Putamen (tissue), 1 donor: ENCODE measurements around the gene CORO6.
A peak's percentile ranks its signal among the peaks of the same experiment; 100 is the strongest.

Experiments used
- DNase-seq: peaks from one replicate; pipeline ENCODE4 v3.0.0-alpha.2; 2016; ENCODE audit warnings: low spot score

Gene CORO6

DNA sequence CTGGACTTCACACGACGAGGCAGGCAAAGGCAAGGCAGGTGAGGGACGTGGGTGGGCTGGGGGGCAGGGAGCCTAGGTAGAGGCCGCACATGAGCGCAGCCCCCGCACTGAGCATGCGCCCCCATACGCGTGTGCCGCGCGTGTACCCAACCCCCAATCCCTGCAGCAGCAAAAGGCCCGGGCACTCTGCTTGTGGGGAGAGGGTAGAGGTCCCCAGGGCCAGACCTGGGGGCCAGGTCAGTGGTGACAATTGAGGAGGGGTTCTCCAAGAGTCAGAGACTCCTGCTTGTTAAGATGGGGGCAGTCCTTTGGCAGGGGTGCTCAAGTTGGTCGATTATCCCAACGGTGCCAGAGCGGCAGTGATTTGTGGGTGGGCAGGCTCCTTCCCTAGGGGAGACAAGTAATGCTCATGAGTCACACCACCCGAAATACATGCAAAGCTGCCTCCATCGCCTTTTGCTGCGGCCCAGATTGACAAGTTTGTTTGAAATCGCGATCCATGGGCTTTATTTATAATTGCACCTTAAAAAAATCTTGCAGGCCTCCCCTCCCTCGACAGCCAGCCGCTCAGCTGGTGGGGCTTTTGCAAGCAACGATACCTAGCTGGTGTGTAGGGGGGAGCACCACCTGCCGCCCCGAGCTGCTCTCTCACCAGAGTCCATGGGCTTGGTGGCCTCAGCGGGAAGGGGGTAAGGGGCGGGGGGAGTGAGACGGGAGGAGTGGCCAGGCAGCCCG, 32.1 kb downstream of the CORO6 start:
- DNase-seq = peak; percentile 78

DNA sequence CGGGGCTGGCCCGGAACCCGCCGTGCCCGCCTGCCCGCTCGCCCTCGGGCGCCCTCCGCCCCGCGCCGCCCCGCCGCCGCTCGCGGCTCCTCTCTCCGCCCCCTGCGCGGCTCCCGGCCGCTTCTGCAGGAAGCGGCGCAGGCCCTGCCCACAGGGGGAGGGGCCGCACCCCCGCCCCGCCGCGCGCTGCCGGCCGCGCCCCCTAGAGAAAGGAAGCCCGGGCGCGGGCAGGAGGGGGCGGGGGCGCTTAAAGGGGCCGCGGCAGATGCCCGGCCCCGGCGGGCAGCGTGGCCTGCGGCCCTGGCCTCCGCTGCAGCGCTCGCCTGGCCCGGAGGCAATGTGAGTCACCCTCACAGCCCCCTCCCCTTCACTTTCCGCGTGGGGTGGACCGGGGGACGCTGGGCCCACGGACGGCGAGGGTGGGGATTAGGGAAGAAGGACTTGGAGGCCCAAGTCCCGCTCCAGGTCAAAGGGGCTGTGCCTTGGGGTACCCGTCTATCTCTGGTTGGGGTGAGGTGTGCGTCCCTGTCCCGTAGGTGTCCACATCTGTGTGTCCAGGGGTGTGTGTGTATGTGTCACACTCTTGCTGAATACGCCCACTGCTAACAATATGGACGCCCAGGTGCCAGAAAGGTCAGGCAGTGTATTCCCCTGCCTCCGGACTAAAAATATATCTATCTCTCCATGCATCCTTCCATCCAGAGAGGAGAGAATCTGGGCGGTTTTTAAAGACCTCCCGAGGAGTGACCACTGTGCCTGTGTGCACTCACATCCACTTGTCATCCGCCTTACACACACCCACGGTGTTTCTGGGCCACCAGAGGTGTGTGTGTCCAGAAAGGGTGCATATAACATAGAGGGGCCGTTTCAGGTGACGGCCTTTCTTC, 32.9 kb downstream of the CORO6 start, which contains the start of gene GIT1:
Gene GIT1, minus strand, starts transcription at position 125 of the 887 bp plus-strand sequence. CDS start 270 bp downstream, outside the sequence.
- DNase-seq = peak; percentile 94

DNA sequence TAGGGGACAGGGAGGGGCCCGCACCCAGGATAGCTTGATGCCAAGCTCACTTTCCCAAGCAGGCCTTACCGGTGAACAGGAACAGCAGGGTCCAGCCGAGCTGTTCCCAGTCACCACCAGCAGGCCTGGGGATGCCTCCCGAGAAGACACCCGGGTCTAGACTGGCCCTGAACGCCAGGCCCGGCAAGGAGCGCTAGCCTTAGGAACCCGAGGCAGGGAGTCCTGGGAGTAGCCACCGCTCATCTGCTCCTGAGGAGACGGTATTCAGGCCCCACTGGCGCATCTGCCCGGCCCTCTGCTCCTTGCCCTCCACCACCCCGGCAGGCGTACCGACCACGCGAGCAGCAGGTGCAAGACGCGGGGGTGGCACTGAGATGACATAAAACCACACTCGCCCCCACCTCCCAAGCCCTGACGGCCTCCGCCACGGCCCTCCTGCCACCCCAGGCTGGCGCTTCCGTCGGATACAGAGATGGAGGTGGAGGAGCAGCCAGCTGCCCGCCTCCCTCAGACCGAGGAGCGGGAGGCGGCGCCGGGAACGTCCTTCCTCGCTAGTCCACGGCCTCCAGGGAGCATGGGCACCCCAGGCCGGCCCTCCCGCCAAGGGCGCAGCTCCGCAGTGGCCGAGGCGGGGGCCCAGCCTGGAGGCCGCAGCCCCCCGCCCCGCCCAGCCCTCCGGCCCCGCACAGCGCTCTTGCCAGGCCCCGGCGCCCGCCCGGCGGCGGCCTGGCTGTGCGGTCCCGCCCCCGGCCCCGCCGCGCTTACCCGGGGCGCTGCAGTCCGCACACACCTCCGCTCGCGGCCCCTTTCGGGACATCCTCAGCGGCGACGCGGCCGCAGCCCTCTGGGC, 33.9 kb downstream of the CORO6 start:
- no peak for DNase-seq

DNA sequence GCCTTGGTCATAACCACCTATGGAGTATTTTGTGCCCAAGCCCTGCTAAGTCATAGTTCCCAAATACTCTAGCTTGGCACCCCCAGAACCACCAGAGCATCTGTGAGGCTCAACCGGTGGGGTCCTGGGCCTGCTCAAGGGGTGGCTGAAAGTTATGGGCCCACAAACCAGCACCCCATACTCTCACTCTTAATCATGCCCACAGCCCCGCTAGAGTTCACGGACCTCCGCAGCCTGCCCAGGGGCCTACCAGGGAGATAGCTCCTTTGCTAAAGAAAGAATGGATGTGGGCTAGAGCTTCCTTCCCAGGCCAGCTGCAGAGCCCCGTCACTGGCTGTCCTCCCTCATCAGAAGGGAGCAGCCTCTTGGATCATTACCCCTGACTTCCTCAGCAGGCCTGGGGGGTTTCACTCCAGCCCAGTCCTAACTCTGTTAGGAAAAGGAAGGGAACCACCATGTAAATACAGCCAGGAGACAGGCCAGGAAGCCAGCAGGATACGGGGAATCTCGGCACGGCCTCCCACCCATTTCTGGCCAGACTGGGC, 34.6 kb downstream of the CORO6 start:
- no peak for DNase-seq

DNA sequence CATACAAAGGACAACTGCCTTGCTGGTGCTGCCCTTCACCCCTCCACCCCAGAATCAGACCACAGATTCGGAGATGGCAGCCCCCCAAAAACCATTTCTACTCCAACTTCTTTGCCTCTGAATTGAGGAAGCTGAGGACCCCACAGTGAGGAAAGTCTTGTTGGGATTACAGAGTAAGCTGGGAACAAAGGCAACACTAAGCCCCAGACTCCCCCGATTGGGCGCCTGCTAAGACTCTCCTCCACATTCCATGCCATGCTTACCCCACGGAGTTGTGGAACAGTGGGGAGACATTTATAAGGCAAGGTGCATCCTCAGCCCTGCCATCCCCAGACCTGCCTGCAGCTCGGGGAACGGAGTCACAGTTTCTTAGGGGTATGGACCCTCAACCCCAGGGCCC, 35.1 kb downstream of the CORO6 start:
- no peak for DNase-seq

DNA sequence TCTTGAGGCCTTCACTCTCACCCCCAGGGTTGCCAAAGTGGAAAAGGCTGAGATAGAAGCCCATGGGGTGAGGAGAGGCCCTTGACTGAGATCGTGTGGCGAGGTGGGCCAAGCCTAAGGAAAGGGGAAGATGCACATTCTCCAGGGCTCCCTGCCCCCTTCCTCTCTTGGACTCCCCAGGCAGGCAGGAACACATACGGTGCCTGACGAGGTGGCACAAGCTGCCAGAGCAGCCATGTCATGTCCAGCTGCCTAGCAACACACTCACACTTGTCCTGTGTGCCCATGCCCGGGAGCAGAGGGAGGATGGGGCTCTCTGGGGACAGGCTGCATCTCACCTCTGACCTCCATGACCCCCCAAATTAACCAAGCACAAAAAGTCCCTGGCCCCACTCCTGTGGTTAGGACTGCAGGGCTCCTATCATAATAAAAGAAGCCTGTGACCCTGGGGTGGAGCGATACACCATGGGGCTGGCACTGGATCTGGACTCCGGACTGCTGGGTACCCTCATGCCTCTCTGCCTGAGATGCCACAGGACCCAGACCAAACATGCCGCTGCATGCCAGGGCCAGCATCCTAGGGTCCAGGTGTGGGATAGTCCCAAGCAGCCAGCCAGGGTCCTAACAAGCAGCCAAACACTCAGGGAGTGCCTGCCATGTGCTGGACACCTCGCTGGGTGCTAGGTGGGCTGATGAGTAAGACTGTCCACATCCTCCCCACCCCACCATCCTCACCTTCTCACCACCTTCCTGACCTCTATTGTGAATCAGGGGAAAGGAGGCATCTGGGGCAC, 35.8 kb downstream of the CORO6 start:
- DNase-seq = no peak

DNA sequence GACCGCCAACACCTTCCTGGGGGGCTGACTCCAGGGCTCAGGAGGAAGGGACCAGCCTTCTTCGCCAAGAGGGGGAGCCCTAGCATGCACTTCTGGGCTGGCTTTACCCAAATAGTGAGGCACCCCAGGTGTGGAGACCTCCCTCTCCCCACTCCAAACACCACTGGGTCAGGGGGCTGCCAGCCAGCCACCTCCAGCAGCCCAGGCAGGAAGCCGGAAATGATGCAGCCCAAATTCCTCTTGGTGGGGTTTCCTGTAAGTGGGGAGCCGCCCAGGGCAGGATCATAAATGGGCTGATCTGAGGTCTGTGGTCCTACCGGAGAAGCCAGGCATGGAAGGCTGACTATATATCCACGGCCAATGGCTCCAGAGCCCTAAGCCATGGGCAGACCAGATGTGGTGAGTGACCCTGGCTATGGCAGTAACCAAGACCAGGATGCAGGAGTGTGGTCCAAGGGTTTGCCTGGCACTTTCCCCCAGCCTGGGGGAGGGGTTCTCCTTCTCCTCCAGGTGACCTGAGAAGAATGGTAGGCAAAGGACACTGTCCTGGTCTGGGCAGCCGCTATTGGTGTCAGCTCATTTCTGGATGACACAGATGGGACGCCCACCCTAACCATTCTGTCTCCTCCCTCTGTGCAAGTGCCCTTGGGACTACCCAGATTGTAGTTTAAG, 37.5 kb downstream of the CORO6 start:
- no peak for DNase-seq

DNA sequence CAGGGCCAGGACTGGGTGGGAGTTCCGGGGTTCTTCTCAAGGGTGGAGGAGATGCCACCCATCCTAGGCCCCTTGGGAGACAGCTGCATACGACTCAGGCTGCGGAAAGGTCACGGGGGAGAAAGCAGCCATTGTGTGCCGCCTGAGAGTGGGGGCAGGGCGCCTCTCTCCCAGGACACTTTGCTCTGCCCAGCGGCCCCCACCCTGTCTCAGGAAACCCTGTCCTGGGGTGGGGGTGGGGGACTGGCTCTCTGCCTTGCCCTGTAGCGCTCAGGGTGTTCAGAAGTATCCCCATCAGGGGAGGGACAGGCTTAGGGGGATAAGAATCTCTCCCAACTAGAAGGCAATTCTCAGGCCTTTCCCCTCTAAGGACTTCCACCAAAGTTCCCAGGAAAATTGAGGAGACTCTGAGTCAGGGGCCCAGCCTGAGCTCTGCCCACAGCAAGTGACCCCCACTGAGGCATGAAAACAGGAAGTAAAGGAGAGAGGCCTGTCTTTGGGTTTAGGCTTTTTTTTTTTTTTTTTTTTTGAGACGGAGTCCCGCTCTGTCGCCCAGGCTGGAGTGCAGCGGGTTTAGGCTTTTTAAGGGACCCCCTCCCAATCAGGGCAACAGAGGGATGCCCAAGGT, 38.1 kb downstream of the CORO6 start:
- DNase-seq = no peak

DNA sequence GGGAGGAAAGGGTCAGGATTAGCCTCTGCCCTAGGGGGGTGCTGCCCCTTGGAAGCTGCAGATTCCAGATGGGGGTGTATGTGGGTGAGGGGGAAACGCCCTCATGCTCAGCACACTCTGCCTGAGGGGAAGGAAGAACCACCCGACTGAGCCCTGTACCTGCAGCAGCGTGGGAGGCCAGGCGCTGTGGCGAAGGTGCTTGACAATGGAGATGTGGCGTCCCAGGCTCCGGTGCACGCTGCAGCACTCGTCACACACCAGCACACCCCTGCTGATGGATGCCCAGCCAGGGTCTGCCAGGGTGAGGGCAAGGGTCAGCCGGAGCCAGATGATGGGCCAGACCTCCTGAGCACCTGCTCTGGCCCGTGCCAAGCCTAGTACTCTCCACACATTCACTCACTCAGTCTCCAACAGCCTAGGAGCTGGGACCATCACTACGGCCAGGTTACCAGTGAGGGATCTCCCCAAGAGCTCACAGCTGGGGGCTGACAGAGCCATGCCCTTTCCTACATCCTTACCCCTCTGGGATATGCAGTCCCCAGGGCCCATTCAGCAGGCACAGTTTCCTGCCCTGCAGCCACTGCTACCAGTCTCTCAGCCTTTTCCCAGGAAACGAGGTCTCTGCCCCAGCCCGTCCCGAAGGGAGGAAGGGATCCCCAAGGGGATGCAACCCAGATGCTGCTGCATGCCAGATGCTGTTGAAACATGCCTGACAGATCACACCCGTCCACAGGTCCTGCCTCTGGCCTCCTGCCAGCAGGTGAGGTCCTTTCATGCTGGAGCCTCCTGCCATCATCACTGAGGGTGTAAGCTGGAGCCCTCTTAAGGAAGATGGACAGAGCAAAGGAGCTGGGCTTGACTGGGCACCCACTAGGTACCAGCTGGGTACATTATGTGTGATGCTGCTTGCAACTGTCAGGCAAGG, 39.1 kb downstream of the CORO6 start:
- no peak for DNase-seq

DNA sequence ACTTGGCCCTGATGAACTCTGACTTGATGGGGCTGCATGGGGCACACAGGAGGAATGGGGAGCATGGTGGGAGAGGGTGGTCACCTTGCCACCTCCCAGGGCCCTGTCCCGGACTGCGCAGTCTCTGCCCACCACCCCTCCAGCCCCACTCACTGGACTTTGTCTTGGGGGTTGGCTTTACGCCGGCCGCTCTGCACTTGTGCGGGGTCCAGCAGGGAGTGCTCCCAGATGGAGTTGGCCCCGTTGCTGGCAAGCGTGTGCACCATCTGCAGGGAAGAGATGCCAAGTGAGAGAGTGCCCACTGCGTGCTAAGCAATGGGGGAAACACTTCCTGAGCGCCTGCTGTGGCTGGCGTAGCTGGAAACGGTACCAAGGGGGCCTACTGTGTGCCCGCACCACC, 39.9 kb downstream of the CORO6 start:
- DNase-seq = peak; percentile 89

DNA sequence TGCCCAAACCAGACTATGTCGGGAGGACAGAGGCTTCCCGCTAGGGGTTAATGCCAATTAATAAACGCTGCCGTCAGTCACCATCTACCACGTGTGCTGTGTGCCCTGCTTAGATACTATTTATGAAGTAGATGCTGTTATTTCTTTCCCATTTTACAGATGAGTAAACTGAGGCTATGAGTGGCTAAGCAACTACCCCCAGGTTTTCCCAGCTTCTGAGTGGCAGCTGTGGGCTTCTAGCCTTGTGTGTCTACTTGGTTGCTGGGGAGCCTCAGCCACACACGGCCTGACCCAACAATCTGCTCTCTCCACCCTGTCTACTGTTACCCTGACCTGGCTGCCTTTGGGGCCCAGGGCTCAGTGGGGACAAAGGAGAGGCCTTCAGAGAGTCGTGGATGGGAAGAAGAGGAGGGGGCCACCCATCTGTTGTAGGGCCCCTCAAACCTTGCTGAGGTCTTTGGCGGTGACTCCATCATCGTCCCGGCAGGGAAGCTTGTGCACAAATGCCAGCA, 40.4 kb downstream of the CORO6 start:
- no peak for DNase-seq

DNA sequence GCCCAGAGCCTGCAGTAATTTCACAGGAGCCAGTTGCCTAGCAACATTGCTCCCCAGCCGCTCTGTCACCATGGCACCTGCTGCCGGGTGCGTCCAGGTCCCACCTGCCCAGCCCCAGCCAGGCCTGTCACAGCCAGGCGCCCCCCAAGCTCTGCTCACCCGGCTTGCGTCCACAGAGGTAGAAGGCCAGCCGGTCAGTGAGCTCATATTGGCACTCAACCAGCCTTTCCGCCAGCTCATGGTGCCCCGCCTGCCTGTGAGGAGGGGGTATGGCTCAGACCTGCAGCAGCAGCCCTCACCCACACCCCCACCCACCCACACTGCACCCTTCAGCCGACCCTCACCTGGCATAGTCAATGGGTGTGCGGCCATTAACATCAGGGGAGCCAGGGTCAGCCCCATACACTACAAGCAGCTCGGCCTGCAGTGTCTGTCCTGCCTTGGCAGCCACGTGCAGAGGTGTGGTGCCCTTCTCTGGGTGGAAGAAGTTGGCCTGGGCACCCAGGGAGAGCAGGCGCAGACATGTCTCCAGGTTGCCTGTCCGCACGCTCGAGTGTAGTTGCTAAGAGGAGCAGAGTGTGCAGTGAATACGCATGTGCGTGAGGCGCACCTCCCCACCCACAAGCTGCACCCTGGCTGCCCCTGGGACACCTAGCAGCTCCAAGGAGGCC, 41.0 kb downstream of the CORO6 start:
- no peak for DNase-seq

DNA sequence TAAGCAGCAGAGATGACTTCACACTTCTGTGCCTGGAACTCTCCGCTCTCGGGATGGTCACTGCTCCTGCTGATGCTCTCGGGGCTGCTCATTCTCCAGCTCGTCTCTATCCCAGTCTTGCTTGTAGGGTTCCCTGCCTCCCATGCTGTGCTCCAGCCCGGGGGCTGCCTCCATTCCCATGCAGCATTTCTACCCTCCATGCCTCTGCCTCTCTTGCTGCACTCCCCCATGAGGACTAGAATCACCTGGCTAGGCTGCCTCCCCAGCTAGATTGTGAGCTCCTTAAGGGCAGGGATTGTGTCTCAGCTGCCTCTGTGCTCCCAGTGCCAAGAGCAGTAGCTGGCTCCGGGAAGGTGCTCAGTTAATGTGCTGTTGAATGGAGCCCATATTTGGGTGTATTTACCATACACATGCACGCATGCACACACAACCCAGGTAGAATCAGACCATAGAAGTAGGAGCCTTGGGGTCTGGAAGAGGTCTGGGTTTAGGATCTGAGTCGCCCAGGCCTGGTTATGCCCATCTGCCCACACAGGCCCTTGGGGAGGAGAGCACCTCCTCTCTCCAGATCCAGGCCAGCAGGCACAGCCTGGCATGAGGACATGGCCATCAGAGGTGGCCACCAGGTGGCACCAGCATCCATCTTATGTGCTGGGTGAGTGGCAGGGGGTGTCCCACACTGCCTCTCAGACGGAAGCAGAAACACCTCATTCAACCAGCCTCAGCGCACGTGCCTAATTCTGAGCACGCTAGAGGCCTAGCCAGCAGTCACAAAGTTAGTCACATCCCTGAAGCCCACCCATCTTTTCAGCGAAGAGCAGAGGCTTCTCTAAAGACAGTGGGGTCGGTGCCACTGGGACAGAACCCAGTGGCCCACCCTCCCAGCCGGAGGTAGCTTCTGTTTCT, 42.6 kb downstream of the CORO6 start:
- DNase-seq = no peak

DNA sequence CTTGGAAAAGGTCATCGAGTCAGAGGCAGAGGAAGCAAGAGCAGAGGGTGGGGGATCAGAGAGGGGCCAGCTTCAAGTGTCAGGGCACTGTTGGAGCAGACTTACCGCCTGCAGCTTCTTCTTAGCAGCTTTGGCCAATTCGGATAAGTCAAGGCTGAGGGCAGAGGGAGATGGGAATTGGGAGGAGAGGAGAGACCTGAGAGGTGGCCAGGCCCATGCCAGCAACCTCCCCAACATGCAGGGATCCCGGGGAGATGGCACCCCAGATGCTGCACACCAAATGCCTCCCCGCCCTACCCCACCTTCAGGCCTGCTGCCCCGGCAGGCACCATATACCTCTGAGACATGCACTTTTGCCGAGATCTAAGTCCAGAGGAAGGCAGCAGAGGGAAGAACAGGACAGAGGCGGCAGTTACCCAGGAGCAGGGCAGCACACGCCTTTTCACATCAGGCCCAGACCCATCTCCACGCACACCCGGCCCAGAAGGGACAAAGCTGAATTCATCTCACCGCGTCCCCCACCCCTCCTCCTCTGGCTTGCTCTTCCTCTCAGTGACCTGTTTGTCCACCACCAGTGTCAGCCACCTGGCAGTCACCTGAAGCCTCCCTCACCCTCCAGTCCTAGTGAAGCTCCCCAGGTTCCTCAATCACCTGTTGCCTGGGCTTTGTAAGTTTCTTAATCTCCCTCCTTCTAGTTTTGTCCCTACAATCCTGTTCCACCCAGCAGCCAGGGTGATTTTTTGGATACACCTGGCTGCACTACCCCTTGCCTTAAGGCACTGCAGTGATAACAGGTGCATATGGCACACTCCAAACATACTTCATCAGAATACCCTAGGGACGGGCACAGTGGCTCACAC, 43.9 kb downstream of the CORO6 start:
- no peak for DNase-seq

DNA sequence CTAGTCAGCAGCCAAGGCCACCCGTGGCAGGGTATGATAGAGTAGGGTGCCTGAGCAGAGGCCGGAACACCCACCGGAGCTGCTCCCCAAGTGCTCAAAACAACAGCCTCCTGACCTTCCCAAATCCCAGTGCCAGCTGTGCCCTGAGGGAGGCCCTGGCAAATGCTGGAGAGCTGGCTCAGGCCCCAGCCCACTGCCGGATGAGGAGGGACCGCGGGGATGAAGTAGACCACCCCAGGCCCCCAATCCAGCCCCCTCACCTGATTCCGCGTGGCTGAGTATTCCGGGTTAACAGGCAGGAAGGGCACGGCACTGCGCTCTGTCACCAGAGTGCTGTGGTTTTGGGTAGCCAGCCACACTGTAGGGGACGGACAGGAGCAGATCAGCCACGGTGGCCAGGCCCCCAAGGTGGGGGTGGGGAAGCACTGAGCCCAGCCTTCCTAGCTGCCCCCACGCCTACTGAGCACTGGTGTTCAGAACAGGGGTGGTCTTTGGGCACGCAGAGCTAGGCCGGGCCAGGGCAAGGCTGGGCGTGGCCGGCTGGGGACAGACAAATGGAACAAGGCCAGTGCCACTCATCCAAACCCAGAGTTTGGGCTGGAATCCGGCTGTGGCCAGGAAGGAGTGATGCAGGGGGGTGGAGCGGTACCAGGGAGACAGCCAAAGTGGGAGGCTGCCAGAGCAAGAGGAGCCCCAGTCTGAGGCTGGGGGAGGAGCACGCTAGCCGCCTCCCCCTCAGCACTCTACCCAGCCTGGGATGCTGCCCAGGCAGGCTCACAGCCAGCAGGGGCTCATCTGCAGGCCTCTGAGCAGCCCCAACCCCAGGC, 45.1 kb downstream of the CORO6 start:
- DNase-seq = no peak
